Cerebellar cortex (tissue), 1 donor: ENCODE measurements around the gene FAM136A.
"Not testable (repeated sequence)": the region's sequence is repeated elsewhere in the genome, so short reads cannot be mapped to it uniquely, and the experiment has no call there.

ENCODE experiments used
- DNase-seq: peaks from one replicate; pipeline ENCODE4 v3.0.0-alpha.2; 2015; ENCODE audit warnings: low spot score

FAM136A gene

GRCh38 chr2:70301344-70302194 is at the start of gene FAM136A:
FAM136A (minus strand) TSS chr2:70302067; CDS start chr2:70302011, 56 bp downstream.
- peak; percentile 77 for DNase-seq

- no peak for DNase-seq
Observed at GRCh38 chr2:70349921-70350685, 48.2 kb upstream of the FAM136A start.

- DNase-seq = no peak
Observed at GRCh38 chr2:70347831-70348230, 46.0 kb upstream of the FAM136A start.

GRCh38 chr2:70344195-70344594 is 42.3 kb upstream of the FAM136A start:
- DNase-seq = no peak

GRCh38 chr2:70341477-70341765 is 39.6 kb upstream of the FAM136A start:
- no peak for DNase-seq

GRCh38 chr2:70340761-70341476 is 39.1 kb upstream of the FAM136A start:
- peak; percentile 50 for DNase-seq

GRCh38 chr2:70340075-70340474 is 38.2 kb upstream of the FAM136A start:
- no peak for DNase-seq

GRCh38 chr2:70336552-70336951 is 34.7 kb upstream of the FAM136A start:
- no peak for DNase-seq

GRCh38 chr2:70331012-70331411 is 29.1 kb upstream of the FAM136A start:
- DNase-seq = no peak

GRCh38 chr2:70330476-70330875 is 28.6 kb upstream of the FAM136A start:
- no peak for DNase-seq

- no peak for DNase-seq
Observed at GRCh38 chr2:70328921-70329561, 27.2 kb upstream of the FAM136A start.

- no peak for DNase-seq
Observed at GRCh38 chr2:70325875-70326274, 24.0 kb upstream of the FAM136A start.

GRCh38 chr2:70322518-70322917 is 20.7 kb upstream of the FAM136A start:
- DNase-seq = no peak

GRCh38 chr2:70321370-70321769 is 19.5 kb upstream of the FAM136A start:
- no peak for DNase-seq

- no peak for DNase-seq
Observed at GRCh38 chr2:70314640-70315039, 12.8 kb upstream of the FAM136A start.

- DNase-seq = no peak
Observed at GRCh38 chr2:70312560-70312959, 10.7 kb upstream of the FAM136A start.

GRCh38 chr2:70310899-70311298 is 9.0 kb upstream of the FAM136A start:
- DNase-seq = no peak

- no peak for DNase-seq
Observed at GRCh38 chr2:70305531-70305930, 3.7 kb upstream of the FAM136A start.

- no peak for DNase-seq
Observed at GRCh38 chr2:70304498-70304897, 2.6 kb upstream of the FAM136A start.

GRCh38 chr2:70303186-70303585 is 1.3 kb upstream of the FAM136A start:
- DNase-seq = no peak

- not testable (repeated sequence) for DNase-seq
Observed at GRCh38 chr2:70302195-70302546, 304 bp upstream of the FAM136A start.

GRCh38 chr2:70300771-70301343 is 1.0 kb downstream of the FAM136A start:
- DNase-seq = no peak
